Renal cortical epithelial cell (primary cell): ENCODE data around the gene THAP6. TPM values are rescaled to one million over a fixed set of nuclear protein-coding genes. Genes with fewer than 3 reads are reported as not detected.
"Not testable (repeated sequence)": the region's sequence is repeated elsewhere in the genome, so short reads cannot be mapped to it uniquely, and the experiment has no call there.

Experiments used
- DNase-seq: peaks from one replicate; pipeline ENCODE4 v3.0.0-alpha.2; 2011; ENCODE audit warnings: low read depth
- total RNA-seq: library from RNA; depleted of rRNA; stranded (reverse); fragments of >200 nt; gene quantifications from 2 replicates; pipeline ENCODE4 v1.2.3, GENCODE V29; 2014

THAP6 gene
- total RNA-seq, 1 donor from 2014 or later = 17.4 TPM

- no peak for DNase-seq
Measured at GRCh38 chr4:75525086-75525485, 10.8 kb downstream of the THAP6 start.

- no peak for DNase-seq
Measured at GRCh38 chr4:75525910-75526309, 11.6 kb downstream of the THAP6 start.

- no peak for DNase-seq
Measured at GRCh38 chr4:75527482-75527881, 13.2 kb downstream of the THAP6 start.

GRCh38 chr4:75530556-75531322, 16.5 kb downstream of the THAP6 start:
- no peak for DNase-seq

- not testable (repeated sequence) for DNase-seq
Measured at GRCh38 chr4:75531536-75532143, 17.4 kb downstream of the THAP6 start.

- not testable (repeated sequence) for DNase-seq
Measured at GRCh38 chr4:75533339-75533887, 19.1 kb downstream of the THAP6 start.

GRCh38 chr4:75533926-75534325, 19.7 kb downstream of the THAP6 start:
- DNase-seq = not testable (repeated sequence)

GRCh38 chr4:75537308-75537707, 23.0 kb downstream of the THAP6 start:
- not testable (repeated sequence) for DNase-seq

- DNase-seq = peak; percentile 97
Measured at GRCh38 chr4:75542824-75543223, 28.6 kb downstream of the THAP6 start.

GRCh38 chr4:75544220-75544619, 29.9 kb downstream of the THAP6 start:
- DNase-seq = not testable (repeated sequence)

- DNase-seq = no peak
Measured at GRCh38 chr4:75544870-75545269, 30.6 kb downstream of the THAP6 start.

- peak; percentile 71 for DNase-seq
Measured at GRCh38 chr4:75545526-75545925, 31.3 kb downstream of the THAP6 start.

GRCh38 chr4:75547647-75548387, 33.5 kb downstream of the THAP6 start:
- DNase-seq = peak; percentile 50

- DNase-seq = no peak
Measured at GRCh38 chr4:75549019-75549418, 34.7 kb downstream of the THAP6 start.

- DNase-seq = no peak
Measured at GRCh38 chr4:75552452-75552851, 38.2 kb downstream of the THAP6 start.

- DNase-seq = peak; percentile 94
Measured at GRCh38 chr4:75555294-75556164, 41.3 kb downstream of the THAP6 start, which contains the start of gene ODAPH. Gene ODAPH, plus strand, starts transcription at chr4:75556066. Its CDS starts 17 bp downstream, at chr4:75556083.

- no peak for DNase-seq
Measured at GRCh38 chr4:75557696-75558095, 43.4 kb downstream of the THAP6 start.

- peak; percentile 35 for DNase-seq
Measured at GRCh38 chr4:75561789-75562188, 47.5 kb downstream of the THAP6 start.

GRCh38 chr4:75564023-75564422, 49.8 kb downstream of the THAP6 start:
- no peak for DNase-seq

- DNase-seq = no peak
Measured at GRCh38 chr4:75565481-75565880, 51.2 kb downstream of the THAP6 start.

- DNase-seq = no peak
Measured at GRCh38 chr4:75566911-75567310, 52.6 kb downstream of the THAP6 start.
